K562 (cell line): ENCODE measurements around the gene SHISA5. TPM values are rescaled to one million over a fixed set of nuclear protein-coding genes. Genes with fewer than 3 reads are reported as not detected.

Experiments
- BHLHE40 ChIP-seq: IDR thresholded peaks from 2 replicates; pipeline ENCODE4 v1.6.1; 2011; ENCODE audit warnings: low read length, improper control_type of control experiment
- BRD4 ChIP-seq: fragments of 200-600 bp; sonication (generic); IDR thresholded peaks from 2 replicates; pipeline ENCODE4 v1.6.1; 2017; ENCODE audit warnings: inconsistent platforms
- BRF2 ChIP-seq: IDR thresholded peaks from 3 replicates; pipeline ENCODE4 v1.6.1; 2011; ENCODE audit warnings: borderline replicate concordance, mild to moderate bottlenecking; ENCODE audit not compliant: insufficient read length, insufficient read depth
- E2F3 ChIP-seq: fragments of 250-450 bp; sonication (Bioruptor Pico); IDR thresholded peaks from 2 replicates; pipeline ENCODE4 v1.4.0; 2020; ENCODE audit warnings: mild to moderate bottlenecking
- HNRNPUL1 ChIP-seq: fragments of 200-400 bp; formaldehyde crosslinking; IDR thresholded peaks from 2 replicates; pipeline ENCODE4 v1.6.1; 2017; ENCODE audit warnings: low read length
- ID3 ChIP-seq, 2 experiments: fragments of 250-450 bp in 1 of 2; fragments of 450-650 bp in 1 of 2; sonication (Bioruptor Pico) in 1 of 2; IDR thresholded peaks; 2 replicates each; pipeline versions ENCODE4 v1.6.1 to v1.8.0; 2016 to 2021; ENCODE audit warnings: mild to moderate bottlenecking in 2 of 2, moderate library complexity in 2 of 2, missing compliant biosample characterization in 1 of 2, missing genetic modification characterization in 1 of 2
- KAT2B ChIP-seq: IDR thresholded peaks from one replicate; pipeline ENCODE4 v1.6.1; 2012; ENCODE audit warnings: low read depth, mild to moderate bottlenecking, control low read depth, inconsistent platforms, low read length, moderate library complexity
- MEF2D ChIP-seq: conservative IDR thresholded peaks from 2 replicates; pipeline ENCODE4 v1.6.1; 2016; ENCODE audit warnings: low read depth, missing genetic modification characterization, missing compliant biosample characterization
- RAD21 ChIP-seq, 2 experiments: fragments of 250-450 bp in 1 of 2; fragments of 450-650 bp in 1 of 2; sonication (Bioruptor Pico) in 1 of 2; formaldehyde crosslinking in 1 of 2; IDR thresholded peaks in 1 of 2; conservative IDR thresholded peaks in 1 of 2; 2 replicates each; pipeline versions ENCODE4 v1.4.0 to v1.8.0; 2020 to 2022; ENCODE audit warnings: mild to moderate bottlenecking in 2 of 2, moderate library complexity in 1 of 2
- STAT5B ChIP-seq: fragments of 250-450 bp; sonication (Bioruptor Pico); IDR thresholded peaks from 2 replicates; pipeline ENCODE4 v1.8.0; 2021; ENCODE audit warnings: mild to moderate bottlenecking, inconsistent platforms
- SUPT5H ChIP-seq: fragments of 450-650 bp; IDR thresholded peaks from 2 replicates; pipeline ENCODE4 v1.6.1; 2016
- TEAD1 ChIP-seq, 2 experiments: fragments of 450-650 bp in 1 of 2; sonication (generic) in 1 of 2; formaldehyde crosslinking; IDR thresholded peaks; 2 replicates each; pipeline versions ENCODE4 v1.4.0 to v1.8.0; 2020 to 2022; ENCODE audit warnings: mild to moderate bottlenecking in 2 of 2, missing genetic modification reagents in 1 of 2
- ZNF445 ChIP-seq: fragments of 250-450 bp; sonication (Bioruptor Pico); IDR thresholded peaks from 2 replicates; pipeline ENCODE4 v1.4.0; 2020; ENCODE audit warnings: low read depth, mild to moderate bottlenecking, moderate library complexity
- polyA plus RNA-seq, 8 experiments: library from polyadenylated mRNA; depleted of rRNA in 4 of 8; stranded (reverse) in 5 of 8; unstranded in 3 of 8; fragments of >200 nt; fragmentation: Nextera tagmentation in 2 of 8; fragmentation: Illumina TruSeq in 1 of 8; extraction: Ambion mirVana in 2 of 8; extraction: Trizol in 1 of 8; gene quantifications; 2 replicates each; pipeline versions ENCODE4 v1.2.1 to v1.2.3, GENCODE V29; 2011 to 2014; ENCODE audit warnings: inconsistent platforms in 1 of 8, missing spikeins in 1 of 8
- total RNA-seq, 7 experiments: library from RNA; depleted of rRNA in 6 of 7; stranded (reverse); fragments of >200 nt in 6 of 7; fragmentation: Illumina TruSeq in 2 of 7; extraction: Trizol in 2 of 7; gene quantifications; 2 replicates each; pipeline versions ENCODE4 v1.2.1 to v1.2.3, GENCODE V29; 2011 to 2021; ENCODE audit warnings: low replicate concordance in 1 of 7
- TF ChIP-seq, protein P1 (sequence below), 2 experiments: fragments of 450-650 bp in 1 of 2; sonication (generic) in 1 of 2; formaldehyde crosslinking; conservative IDR thresholded peaks; 2 replicates each; pipeline versions ENCODE4 v1.4.0 to v1.8.1; 2020 to 2022; ENCODE audit warnings: mild to moderate bottlenecking in 1 of 2, missing genetic modification reagents in 1 of 2
- TF ChIP-seq, protein P2 (sequence below): fragments of 450-650 bp; IDR thresholded peaks from 2 replicates; pipeline ENCODE4 v1.6.1; 2016; ENCODE audit warnings: mild to moderate bottlenecking, moderate library complexity

Gene SHISA5
- total and polyA plus RNA-seq, 9 of the 15 experiments (the other 6 are each of a cell fraction or from before 2014, with no cell fraction given): 8.4 to 85.8 (median 56.1) TPM

DNA sequence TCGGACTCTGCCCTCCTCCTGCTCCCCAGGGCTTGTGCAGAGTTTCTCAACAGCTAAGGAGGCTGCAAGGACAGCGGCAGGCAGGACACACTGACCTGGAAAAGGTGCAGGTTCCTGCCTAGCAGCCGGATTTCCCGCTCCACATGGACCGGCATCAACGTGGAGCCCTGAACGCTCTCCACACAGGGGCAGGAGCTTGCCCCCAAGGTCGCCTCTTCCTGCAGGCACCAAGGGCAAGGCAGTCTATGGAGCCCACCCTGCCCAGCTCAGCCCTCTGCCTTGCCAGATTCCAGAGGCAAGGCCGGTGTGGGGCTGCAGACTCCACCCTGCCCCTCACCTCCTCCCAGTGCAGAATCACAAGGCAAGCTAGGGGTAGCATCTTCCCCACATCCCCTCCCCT, 84.8 kb downstream of the SHISA5 start (continued):
- TF ChIP-seq, protein P1, sequence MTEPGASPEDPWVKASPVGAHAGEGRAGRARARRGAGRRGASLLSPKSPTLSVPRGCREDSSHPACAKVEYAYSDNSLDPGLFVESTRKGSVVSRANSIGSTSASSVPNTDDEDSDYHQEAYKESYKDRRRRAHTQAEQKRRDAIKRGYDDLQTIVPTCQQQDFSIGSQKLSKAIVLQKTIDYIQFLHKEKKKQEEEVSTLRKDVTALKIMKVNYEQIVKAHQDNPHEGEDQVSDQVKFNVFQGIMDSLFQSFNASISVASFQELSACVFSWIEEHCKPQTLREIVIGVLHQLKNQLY (CRISPR knock-in tag; conservative IDR thresholded peaks at IDR 0.05): no peak
- TF ChIP-seq SUPT5H (no peak), ID3 (CRISPR knock-in tag; IDR thresholded peaks at IDR 0.05) (no peak), ID3 (tag; IDR thresholded peaks at IDR 0.05) (no peak), TEAD1 (CRISPR knock-in tag; IDR thresholded peaks at IDR 0.05) (no peak), RAD21 (CRISPR knock-in tag; conservative IDR thresholded peaks at IDR 0.05 in 1 of 2, IDR thresholded peaks at IDR 0.05 in 1 of 2) (no peak), BRF2 (no peak), STAT5B (CRISPR knock-in tag) (no peak), E2F3 (CRISPR knock-in tag) (no peak), BHLHE40 (no peak), BRD4 (no peak), KAT2B (no peak), MEF2D (tag) (no peak), ZNF445 (CRISPR knock-in tag) (no peak), HNRNPUL1 (no peak)
- TF ChIP-seq, protein P2, sequence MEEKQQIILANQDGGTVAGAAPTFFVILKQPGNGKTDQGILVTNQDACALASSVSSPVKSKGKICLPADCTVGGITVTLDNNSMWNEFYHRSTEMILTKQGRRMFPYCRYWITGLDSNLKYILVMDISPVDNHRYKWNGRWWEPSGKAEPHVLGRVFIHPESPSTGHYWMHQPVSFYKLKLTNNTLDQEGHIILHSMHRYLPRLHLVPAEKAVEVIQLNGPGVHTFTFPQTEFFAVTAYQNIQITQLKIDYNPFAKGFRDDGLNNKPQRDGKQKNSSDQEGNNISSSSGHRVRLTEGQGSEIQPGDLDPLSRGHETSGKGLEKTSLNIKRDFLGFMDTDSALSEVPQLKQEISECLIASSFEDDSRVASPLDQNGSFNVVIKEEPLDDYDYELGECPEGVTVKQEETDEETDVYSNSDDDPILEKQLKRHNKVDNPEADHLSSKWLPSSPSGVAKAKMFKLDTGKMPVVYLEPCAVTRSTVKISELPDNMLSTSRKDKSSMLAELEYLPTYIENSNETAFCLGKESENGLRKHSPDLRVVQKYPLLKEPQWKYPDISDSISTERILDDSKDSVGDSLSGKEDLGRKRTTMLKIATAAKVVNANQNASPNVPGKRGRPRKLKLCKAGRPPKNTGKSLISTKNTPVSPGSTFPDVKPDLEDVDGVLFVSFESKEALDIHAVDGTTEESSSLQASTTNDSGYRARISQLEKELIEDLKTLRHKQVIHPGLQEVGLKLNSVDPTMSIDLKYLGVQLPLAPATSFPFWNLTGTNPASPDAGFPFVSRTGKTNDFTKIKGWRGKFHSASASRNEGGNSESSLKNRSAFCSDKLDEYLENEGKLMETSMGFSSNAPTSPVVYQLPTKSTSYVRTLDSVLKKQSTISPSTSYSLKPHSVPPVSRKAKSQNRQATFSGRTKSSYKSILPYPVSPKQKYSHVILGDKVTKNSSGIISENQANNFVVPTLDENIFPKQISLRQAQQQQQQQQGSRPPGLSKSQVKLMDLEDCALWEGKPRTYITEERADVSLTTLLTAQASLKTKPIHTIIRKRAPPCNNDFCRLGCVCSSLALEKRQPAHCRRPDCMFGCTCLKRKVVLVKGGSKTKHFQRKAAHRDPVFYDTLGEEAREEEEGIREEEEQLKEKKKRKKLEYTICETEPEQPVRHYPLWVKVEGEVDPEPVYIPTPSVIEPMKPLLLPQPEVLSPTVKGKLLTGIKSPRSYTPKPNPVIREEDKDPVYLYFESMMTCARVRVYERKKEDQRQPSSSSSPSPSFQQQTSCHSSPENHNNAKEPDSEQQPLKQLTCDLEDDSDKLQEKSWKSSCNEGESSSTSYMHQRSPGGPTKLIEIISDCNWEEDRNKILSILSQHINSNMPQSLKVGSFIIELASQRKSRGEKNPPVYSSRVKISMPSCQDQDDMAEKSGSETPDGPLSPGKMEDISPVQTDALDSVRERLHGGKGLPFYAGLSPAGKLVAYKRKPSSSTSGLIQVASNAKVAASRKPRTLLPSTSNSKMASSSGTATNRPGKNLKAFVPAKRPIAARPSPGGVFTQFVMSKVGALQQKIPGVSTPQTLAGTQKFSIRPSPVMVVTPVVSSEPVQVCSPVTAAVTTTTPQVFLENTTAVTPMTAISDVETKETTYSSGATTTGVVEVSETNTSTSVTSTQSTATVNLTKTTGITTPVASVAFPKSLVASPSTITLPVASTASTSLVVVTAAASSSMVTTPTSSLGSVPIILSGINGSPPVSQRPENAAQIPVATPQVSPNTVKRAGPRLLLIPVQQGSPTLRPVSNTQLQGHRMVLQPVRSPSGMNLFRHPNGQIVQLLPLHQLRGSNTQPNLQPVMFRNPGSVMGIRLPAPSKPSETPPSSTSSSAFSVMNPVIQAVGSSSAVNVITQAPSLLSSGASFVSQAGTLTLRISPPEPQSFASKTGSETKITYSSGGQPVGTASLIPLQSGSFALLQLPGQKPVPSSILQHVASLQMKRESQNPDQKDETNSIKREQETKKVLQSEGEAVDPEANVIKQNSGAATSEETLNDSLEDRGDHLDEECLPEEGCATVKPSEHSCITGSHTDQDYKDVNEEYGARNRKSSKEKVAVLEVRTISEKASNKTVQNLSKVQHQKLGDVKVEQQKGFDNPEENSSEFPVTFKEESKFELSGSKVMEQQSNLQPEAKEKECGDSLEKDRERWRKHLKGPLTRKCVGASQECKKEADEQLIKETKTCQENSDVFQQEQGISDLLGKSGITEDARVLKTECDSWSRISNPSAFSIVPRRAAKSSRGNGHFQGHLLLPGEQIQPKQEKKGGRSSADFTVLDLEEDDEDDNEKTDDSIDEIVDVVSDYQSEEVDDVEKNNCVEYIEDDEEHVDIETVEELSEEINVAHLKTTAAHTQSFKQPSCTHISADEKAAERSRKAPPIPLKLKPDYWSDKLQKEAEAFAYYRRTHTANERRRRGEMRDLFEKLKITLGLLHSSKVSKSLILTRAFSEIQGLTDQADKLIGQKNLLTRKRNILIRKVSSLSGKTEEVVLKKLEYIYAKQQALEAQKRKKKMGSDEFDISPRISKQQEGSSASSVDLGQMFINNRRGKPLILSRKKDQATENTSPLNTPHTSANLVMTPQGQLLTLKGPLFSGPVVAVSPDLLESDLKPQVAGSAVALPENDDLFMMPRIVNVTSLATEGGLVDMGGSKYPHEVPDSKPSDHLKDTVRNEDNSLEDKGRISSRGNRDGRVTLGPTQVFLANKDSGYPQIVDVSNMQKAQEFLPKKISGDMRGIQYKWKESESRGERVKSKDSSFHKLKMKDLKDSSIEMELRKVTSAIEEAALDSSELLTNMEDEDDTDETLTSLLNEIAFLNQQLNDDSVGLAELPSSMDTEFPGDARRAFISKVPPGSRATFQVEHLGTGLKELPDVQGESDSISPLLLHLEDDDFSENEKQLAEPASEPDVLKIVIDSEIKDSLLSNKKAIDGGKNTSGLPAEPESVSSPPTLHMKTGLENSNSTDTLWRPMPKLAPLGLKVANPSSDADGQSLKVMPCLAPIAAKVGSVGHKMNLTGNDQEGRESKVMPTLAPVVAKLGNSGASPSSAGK: no peak
